ENCODE data around the gene TAS2R31.
"Not testable (repeated sequence)": the region's sequence is repeated elsewhere in the genome, so short reads cannot be mapped to it uniquely, and the experiment has no call there.

TAS2R31 gene

DNA sequence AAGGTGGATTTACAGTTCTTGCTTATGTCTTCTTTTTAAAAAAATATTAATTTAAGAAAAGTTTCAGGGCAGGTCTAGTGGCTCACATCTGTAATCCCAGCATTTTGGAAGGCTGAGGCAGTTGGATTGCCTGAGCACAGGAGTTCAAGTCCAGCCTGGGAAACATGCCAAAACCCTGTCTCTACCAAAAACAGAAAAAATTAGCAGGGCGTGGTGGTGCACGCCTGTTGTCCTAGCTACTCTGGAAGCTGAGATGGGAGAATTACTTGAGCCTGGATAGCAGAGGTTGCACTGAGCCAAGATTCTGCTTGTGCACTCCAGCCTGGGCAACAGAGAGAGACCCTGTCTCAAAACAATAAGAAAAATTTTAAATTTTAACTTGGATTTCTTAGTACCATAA, 36.3 kb upstream of the TAS2R31 start:
- no peak for TF ChIP-seq FOXP2 (optimal IDR thresholded peaks at IDR 0.05; ENCODE audit: borderline replicate concordance, extremely low read depth, extremely low read length, insufficient read depth)

DNA sequence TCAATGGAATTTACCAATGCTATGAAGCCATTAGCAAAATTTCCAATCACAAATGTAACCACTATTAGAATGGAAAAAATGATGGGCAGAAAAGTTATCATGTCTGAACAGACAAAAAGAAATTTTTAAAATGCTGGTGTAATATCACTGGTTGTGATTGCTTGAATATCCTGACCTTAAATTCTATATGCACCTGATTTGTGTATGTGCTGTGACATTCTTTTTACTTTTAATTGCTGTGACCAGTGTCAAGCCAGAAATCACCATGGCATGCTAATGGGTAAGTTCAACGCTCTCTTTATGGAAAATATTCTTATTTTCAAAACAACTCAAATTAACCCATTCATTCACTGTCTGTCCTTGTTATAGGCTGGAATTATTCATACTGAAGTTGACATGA, 31.0 kb upstream of the TAS2R31 start, which contains the start of gene TAS2R46:
Gene TAS2R46, minus strand, starts transcription at position 101 of the 400 bp plus-strand sequence. Its CDS starts 0 bp downstream, at position 101.
- not testable (repeated sequence) for TF ChIP-seq SIN3A (IDR thresholded peaks at IDR 0.05; ENCODE audit: borderline replicate concordance, insufficient read depth, low read length); FOXP2 (optimal IDR thresholded peaks at IDR 0.05; ENCODE audit: borderline replicate concordance, extremely low read depth, extremely low read length, insufficient read depth)
- TF ChIP-seq, protein P1, sequence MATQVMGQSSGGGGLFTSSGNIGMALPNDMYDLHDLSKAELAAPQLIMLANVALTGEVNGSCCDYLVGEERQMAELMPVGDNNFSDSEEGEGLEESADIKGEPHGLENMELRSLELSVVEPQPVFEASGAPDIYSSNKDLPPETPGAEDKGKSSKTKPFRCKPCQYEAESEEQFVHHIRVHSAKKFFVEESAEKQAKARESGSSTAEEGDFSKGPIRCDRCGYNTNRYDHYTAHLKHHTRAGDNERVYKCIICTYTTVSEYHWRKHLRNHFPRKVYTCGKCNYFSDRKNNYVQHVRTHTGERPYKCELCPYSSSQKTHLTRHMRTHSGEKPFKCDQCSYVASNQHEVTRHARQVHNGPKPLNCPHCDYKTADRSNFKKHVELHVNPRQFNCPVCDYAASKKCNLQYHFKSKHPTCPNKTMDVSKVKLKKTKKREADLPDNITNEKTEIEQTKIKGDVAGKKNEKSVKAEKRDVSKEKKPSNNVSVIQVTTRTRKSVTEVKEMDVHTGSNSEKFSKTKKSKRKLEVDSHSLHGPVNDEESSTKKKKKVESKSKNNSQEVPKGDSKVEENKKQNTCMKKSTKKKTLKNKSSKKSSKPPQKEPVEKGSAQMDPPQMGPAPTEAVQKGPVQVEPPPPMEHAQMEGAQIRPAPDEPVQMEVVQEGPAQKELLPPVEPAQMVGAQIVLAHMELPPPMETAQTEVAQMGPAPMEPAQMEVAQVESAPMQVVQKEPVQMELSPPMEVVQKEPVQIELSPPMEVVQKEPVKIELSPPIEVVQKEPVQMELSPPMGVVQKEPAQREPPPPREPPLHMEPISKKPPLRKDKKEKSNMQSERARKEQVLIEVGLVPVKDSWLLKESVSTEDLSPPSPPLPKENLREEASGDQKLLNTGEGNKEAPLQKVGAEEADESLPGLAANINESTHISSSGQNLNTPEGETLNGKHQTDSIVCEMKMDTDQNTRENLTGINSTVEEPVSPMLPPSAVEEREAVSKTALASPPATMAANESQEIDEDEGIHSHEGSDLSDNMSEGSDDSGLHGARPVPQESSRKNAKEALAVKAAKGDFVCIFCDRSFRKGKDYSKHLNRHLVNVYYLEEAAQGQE (IDR thresholded peaks at IDR 0.05; ENCODE audit: insufficient read depth in 1 of 2, low read depth in 2 of 2, low read length in 2 of 2), result not testable (repeated sequence)

DNA sequence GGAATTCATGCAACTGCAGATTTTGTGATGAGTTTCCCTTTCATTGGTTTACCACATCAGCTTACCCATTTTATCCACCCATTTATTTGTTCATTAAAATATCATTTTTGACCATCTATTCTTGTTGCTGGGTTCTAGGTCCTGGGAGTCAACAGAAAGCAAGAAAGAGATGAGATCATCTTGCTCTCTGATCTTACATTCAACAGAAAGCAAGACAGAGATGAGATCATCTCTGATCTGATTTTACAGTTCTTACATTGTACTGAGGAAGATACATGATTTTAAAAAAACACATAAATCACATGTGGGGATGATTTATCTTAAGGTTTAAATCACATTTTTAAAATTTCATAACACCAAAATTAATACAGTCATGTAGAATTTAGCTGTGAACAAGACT, 28.6 kb upstream of the TAS2R31 start:
- no peak for TF ChIP-seq SIN3A (IDR thresholded peaks at IDR 0.05; ENCODE audit: borderline replicate concordance, insufficient read depth, low read length)

DNA sequence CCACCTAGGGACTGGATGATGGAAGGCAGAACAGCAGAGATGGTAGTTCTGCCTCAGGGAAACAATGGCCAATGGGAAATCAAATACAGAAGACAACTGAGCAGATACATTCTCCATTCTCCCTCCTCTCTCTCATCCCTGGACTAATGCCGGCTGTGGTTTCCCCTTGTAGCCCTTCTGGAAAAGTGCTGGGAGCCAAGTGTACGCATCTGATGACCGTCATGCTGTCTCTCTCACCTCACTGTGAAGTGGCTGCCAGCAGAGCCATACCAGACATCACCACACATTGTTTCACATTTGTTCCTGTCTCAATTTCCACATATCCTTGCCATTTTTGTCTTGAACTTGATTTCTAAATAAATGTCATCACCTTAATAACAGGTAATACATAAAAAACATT, 27.8 kb upstream of the TAS2R31 start:
- TF ChIP-seq POLR2AphosphoS5 (IDR thresholded peaks at IDR 0.05; ENCODE audit: low read depth, low read length), result no peak
- no peak for TF ChIP-seq TAF1 (IDR thresholded peaks at IDR 0.05; ENCODE audit: borderline replicate concordance, insufficient read depth, low read length)
- no peak for TF ChIP-seq FOXP2 (optimal IDR thresholded peaks at IDR 0.05; ENCODE audit: borderline replicate concordance, extremely low read depth, extremely low read length, insufficient read depth)
- no peak for TF ChIP-seq SIN3A (IDR thresholded peaks at IDR 0.05; ENCODE audit: borderline replicate concordance, insufficient read depth, low read length)
- TF ChIP-seq, protein P1 (IDR thresholded peaks at IDR 0.05; ENCODE audit: insufficient read depth in 1 of 2, low read depth in 2 of 2, low read length in 2 of 2), result no peak

DNA sequence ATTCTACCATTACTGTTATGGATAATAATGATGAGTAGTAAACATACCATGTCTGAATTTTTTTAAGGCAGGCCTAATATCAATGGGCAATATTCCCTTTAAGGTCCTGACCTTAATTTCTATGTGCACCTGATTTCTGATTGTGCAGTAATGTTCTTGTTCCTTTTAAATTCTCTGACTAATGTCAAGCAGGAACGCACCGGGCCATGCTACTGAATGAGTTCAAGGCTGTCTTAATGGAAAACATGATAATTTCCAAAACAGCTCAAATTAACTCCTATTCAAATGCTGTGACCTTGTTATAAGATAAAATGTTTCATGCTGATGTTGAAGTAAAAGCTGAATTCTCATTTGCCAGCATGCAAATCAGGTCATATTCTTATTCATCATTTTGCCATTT, 24.1 kb upstream of the TAS2R31 start:
- TF ChIP-seq POLR2AphosphoS5 (IDR thresholded peaks at IDR 0.05; ENCODE audit: low read depth, low read length), result no peak
- TF ChIP-seq SIN3A (IDR thresholded peaks at IDR 0.05; ENCODE audit: borderline replicate concordance, insufficient read depth, low read length), result no peak

DNA sequence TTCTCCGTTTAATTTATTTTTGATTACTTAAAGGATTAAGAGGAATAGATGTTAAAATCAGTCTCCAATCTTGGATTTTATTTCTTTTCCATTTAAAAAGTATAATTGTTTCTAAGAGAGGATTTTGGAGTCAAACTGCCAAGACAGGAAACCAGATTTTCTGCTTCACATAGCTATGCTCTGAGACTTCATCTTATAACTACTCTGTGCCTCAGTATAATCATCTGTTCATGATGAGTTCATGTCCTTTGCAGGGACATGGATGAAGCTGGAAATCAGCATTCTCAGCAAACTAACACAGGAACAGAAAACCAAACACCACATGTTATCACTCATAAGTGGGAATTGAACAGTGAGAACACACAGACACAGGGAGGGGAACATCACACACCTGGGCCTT, 9.0 kb upstream of the TAS2R31 start:
- no peak for TF ChIP-seq POLR2AphosphoS5 (IDR thresholded peaks at IDR 0.05; ENCODE audit: low read depth, low read length)
- TF ChIP-seq TAF1 (IDR thresholded peaks at IDR 0.05; ENCODE audit: borderline replicate concordance, insufficient read depth, low read length), result no peak
- no peak for TF ChIP-seq SIN3A (IDR thresholded peaks at IDR 0.05; ENCODE audit: borderline replicate concordance, insufficient read depth, low read length)
- TF ChIP-seq FOXP2 (optimal IDR thresholded peaks at IDR 0.05; ENCODE audit: borderline replicate concordance, extremely low read depth, extremely low read length, insufficient read depth), result no peak
- TF ChIP-seq, protein P1 (IDR thresholded peaks at IDR 0.05; ENCODE audit: insufficient read depth in 1 of 2, low read depth in 2 of 2, low read length in 2 of 2), result no peak

DNA sequence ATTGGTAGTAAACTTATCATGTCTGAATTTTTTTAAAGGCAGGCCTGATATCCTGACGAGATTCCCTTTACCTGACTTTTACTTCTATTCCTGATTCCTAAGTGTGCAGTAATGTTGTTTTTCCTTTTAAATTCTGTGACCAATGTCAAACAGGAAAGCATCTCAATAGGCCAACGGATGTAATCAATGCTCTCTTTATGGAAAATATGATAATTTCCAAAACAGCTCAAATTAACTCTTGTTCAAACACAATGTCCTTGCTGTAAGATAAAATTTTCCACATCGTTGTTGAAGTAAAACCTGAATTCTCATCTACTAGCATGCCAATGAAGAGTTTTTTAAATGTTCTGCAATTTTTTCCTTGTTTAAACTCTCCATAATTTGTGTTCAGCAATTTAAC, 8.0 kb upstream of the TAS2R31 start:
- TF ChIP-seq TAF1 (IDR thresholded peaks at IDR 0.05; ENCODE audit: borderline replicate concordance, insufficient read depth, low read length), result no peak
- no peak for TF ChIP-seq SIN3A (IDR thresholded peaks at IDR 0.05; ENCODE audit: borderline replicate concordance, insufficient read depth, low read length)
- TF ChIP-seq, protein P1 (IDR thresholded peaks at IDR 0.05; ENCODE audit: insufficient read depth in 1 of 2, low read depth in 2 of 2, low read length in 2 of 2), result no peak
- TF ChIP-seq FOXP2 (optimal IDR thresholded peaks at IDR 0.05; ENCODE audit: borderline replicate concordance, extremely low read depth, extremely low read length, insufficient read depth), result no peak
- TF ChIP-seq POLR2AphosphoS5 (IDR thresholded peaks at IDR 0.05; ENCODE audit: low read depth, low read length), result no peak
